K562 (cell line): ENCODE measurements around the gene AP4E1. TPM values are rescaled to one million over a fixed set of nuclear protein-coding genes. Genes with fewer than 3 reads are reported as not detected.

Experiments used
- ATAC-seq: fragments of 200-7000 bp; cut with Tn5 transposase; 3 replicates; pipeline ENCODE4 v1.9.1; 2020; ENCODE audit warnings: moderate library complexity
- BruUV-seq: library from RNA; stranded (reverse); fragments of 400-500 nt; replicated peaks from 2 replicates; lab custom pipeline; 2021; lab: Mats Ljungman, UMichigan
- CTCF ChIA-PET: fragments of 300-600 bp; formaldehyde crosslinking; extraction: SDS; loops from one replicate; lab custom pipeline; 2021; ENCODE audit warnings: low intra/inter-chr PET ratio; lab: Yijun Ruan, JAX
- POLR2A ChIA-PET: fragments of 300-600, 350-650 bp; sonication (Branson Sonifier 250); formaldehyde crosslinking; extraction: SDS; loops from one replicate; lab custom pipeline; 2021; ENCODE audit warnings: antibody characterized with exemption, inconsistent platforms; lab: Yijun Ruan, JAX
- DNase-seq, 4 experiments: peaks; one replicate each; pipeline versions ENCODE4 v3.0.0 to v3.0.0-alpha.2; 2011 to 2018; ENCODE audit warnings: low spot score in 3 of 4, mixed read lengths in 3 of 4; ENCODE audit errors: extremely low read depth in 1 of 4
- FAIRE-seq: peaks from 2 replicates; lab custom pipeline; 2011; peaks lifted over from hg19 to GRCh38; lab: Jason Lieb, UNC
- H2AFZ ChIP-seq: 2 replicates; pipeline ENCODE4 v1.6.0; 2011; ENCODE audit warnings: low read depth, low read length, control low read depth, inconsistent platforms
- H3K27ac ChIP-seq: fragments of 200-600 bp; 3 replicates; pipeline ENCODE4 v1.8.0; 2011; ENCODE audit warnings: low read depth, mild to moderate bottlenecking, control low read depth, inconsistent platforms, low read length, moderate library complexity, mixed read lengths; ENCODE audit errors: extremely low read depth
- H3K27me3 ChIP-seq, 2 experiments: fragments of 300-600 bp in 1 of 2; 2 replicates in 1 of 2; 3 replicates in 1 of 2; pipeline versions ENCODE4 v1.6.0 to v1.8.0; 2011; ENCODE audit warnings: inconsistent platforms in 2 of 2, low read length in 2 of 2, mild to moderate bottlenecking in 1 of 2, mixed read lengths in 1 of 2, moderate library complexity in 1 of 2; ENCODE audit not compliant: control insufficient read depth in 2 of 2, insufficient read depth in 2 of 2
- H3K36me3 ChIP-seq: fragments of 300-600 bp; 3 replicates; pipeline ENCODE4 v1.8.0; 2011; ENCODE audit warnings: mild to moderate bottlenecking, low read length, inconsistent platforms; ENCODE audit not compliant: control insufficient read depth, insufficient read depth
- H3K4me1 ChIP-seq, 2 experiments: fragments of 200-600 bp in 1 of 2; replicated peaks in 1 of 2; 2 replicates in 1 of 2; 3 replicates in 1 of 2; pipeline versions ENCODE4 v1.5.1 to v1.8.0; 2011; ENCODE audit warnings: inconsistent platforms in 2 of 2, low read length in 2 of 2, mild to moderate bottlenecking in 1 of 2, mixed read lengths in 1 of 2, moderate library complexity in 1 of 2; ENCODE audit not compliant: control insufficient read depth in 2 of 2, insufficient read depth in 2 of 2
- H3K4me2 ChIP-seq: 2 replicates; pipeline ENCODE4 v1.6.1; 2011; ENCODE audit warnings: low read length, control low read depth, inconsistent platforms, mixed read lengths; ENCODE audit not compliant: insufficient read depth
- H3K4me3 ChIP-seq: fragments of 200-600 bp; sonication (generic), shearing (Covaris generic); 2 replicates; pipeline ENCODE4 v1.5.1; 2016; ENCODE audit warnings: control low read depth, inconsistent platforms
- H3K79me2 ChIP-seq: fragments of 200-600 bp; 3 replicates; pipeline ENCODE4 v1.8.0; 2011; ENCODE audit warnings: low read length, inconsistent platforms; ENCODE audit not compliant: control insufficient read depth, insufficient read depth
- H3K9ac ChIP-seq, 2 experiments: 2 replicates each; pipeline versions ENCODE4 v1.6.0 to v1.6.1; 2011; ENCODE audit warnings: low read depth in 2 of 2, low read length in 2 of 2, control low read depth in 1 of 2, inconsistent platforms in 1 of 2, mild to moderate bottlenecking in 1 of 2, mixed read lengths in 1 of 2; ENCODE audit not compliant: insufficient read depth in 1 of 2
- H3K9me1 ChIP-seq: one replicate; pipeline ENCODE4 v1.6.0; 2011; ENCODE audit warnings: inconsistent platforms, mild to moderate bottlenecking, low read length, moderate library complexity; ENCODE audit not compliant: control insufficient read depth, insufficient read depth
- H3K9me3 ChIP-seq: replicated peaks from 2 replicates; pipeline ENCODE4 v1.5.1; 2011; ENCODE audit warnings: low read depth, low read length, inconsistent platforms; ENCODE audit not compliant: control insufficient read depth, insufficient read depth
- H4K20me1 ChIP-seq: replicated peaks from 2 replicates; pipeline ENCODE4 v1.6.1; 2011; ENCODE audit warnings: low read length, inconsistent platforms, mixed read lengths; ENCODE audit not compliant: control insufficient read depth, insufficient read depth
- ATF1 ChIP-seq, 2 experiments: fragments of 450-650 bp in 1 of 2; IDR thresholded peaks; 2 replicates each; pipeline ENCODE4 v1.6.1; 2016; ENCODE audit warnings: missing compliant biosample characterization in 1 of 2, missing genetic modification characterization in 1 of 2
- BHLHE40 ChIP-seq: IDR thresholded peaks from 2 replicates; pipeline ENCODE4 v1.6.1; 2011; ENCODE audit warnings: low read length, improper control_type of control experiment
- CHD4 ChIP-seq: fragments of 200-600 bp; sonication (generic); IDR thresholded peaks from 3 replicates; pipeline ENCODE4 v1.6.1; 2012; ENCODE audit warnings: low read depth, mild to moderate bottlenecking, mixed read lengths, low read length, inconsistent platforms; ENCODE audit not compliant: insufficient read depth, insufficient replicate concordance, poor library complexity, severe bottlenecking
- DNMT1 ChIP-seq: fragments of 450-650 bp; IDR thresholded peaks from 2 replicates; pipeline ENCODE4 v1.6.1; 2016; ENCODE audit warnings: antibody characterized with exemption, mild to moderate bottlenecking
- E2F3 ChIP-seq: fragments of 250-450 bp; sonication (Bioruptor Pico); IDR thresholded peaks from 2 replicates; pipeline ENCODE4 v1.4.0; 2020; ENCODE audit warnings: mild to moderate bottlenecking
- HOXB6 ChIP-seq: fragments of 250-450 bp; sonication (Bioruptor Pico); IDR thresholded peaks from 2 replicates; pipeline ENCODE4 v1.5.1; 2022; ENCODE audit warnings: mild to moderate bottlenecking, borderline replicate concordance
- KDM4B ChIP-seq, 2 experiments: fragments of 450-650 bp in 1 of 2; sonication (generic) in 1 of 2; IDR thresholded peaks; 2 replicates each; pipeline ENCODE4 v1.6.1; 2016 to 2017; ENCODE audit warnings: borderline replicate concordance in 2 of 2, antibody characterized with exemption in 1 of 2, low read depth in 1 of 2, mild to moderate bottlenecking in 1 of 2
- NFYB ChIP-seq: IDR thresholded peaks from 2 replicates; pipeline ENCODE4 v1.6.1; 2011; ENCODE audit warnings: mild to moderate bottlenecking, moderate library complexity; ENCODE audit not compliant: insufficient read length; ENCODE audit errors: extremely low read depth
- RBM25 ChIP-seq: fragments of 200-400 bp; formaldehyde crosslinking; IDR thresholded peaks from 2 replicates; pipeline ENCODE4 v1.6.1; 2018; ENCODE audit warnings: low read length, low read depth, moderate library complexity; ENCODE audit not compliant: severe bottlenecking
- SRSF1 ChIP-seq: fragments of 200-400 bp; formaldehyde crosslinking; IDR thresholded peaks from 2 replicates; pipeline ENCODE4 v1.6.1; 2017; ENCODE audit warnings: mild to moderate bottlenecking, low read depth, low read length, moderate library complexity
- TARDBP ChIP-seq: fragments of 450-650 bp; IDR thresholded peaks from 2 replicates; pipeline ENCODE4 v1.6.1; 2016
- TBP ChIP-seq: optimal IDR thresholded peaks from 2 replicates; pipeline ENCODE3; 2011; ENCODE audit warnings: low read depth, low read length, improper control_type of control experiment
- ZNF263 ChIP-seq: sonication (generic); formaldehyde crosslinking; IDR thresholded peaks from 2 replicates; pipeline ENCODE4 v1.8.0; 2022; ENCODE audit warnings: mild to moderate bottlenecking, missing genetic modification reagents, borderline replicate concordance
- ZNF507 ChIP-seq: conservative IDR thresholded peaks from 2 replicates; pipeline ENCODE4 v1.6.1; 2017; ENCODE audit warnings: missing genetic modification characterization, missing compliant biosample characterization
- ZNF780A ChIP-seq: fragments of 250-450 bp; sonication (Bioruptor Pico); IDR thresholded peaks from 2 replicates; pipeline ENCODE4 v1.5.0; 2021; ENCODE audit warnings: mild to moderate bottlenecking
- ZZZ3 ChIP-seq: fragments of 450-650 bp; IDR thresholded peaks from 2 replicates; pipeline ENCODE4 v1.6.1; 2016; ENCODE audit warnings: antibody characterized with exemption, mild to moderate bottlenecking, moderate library complexity
- WGBS: fragments of 100-300 bp; shearing (Covaris generic); methylation state at CpG from one replicate; pipeline ENCODE4 v1.1.6; 2016; ENCODE audit warnings: low coverage, mixed read lengths; ENCODE audit not compliant: insufficient coverage; ENCODE audit errors: missing lambda C conversion rate; 5-methylcytosine and 5-hydroxymethylcytosine counted together
- in situ Hi-C: fragments of 300-500 bp; cut with MboI; formaldehyde crosslinking; loops from 4 replicates; pipeline ENCODE4 v1.15.0; 2018; ENCODE audit warnings: inconsistent platforms, mixed read lengths
- intact Hi-C: fragments of 100-400 bp; cut with micrococcal nuclease; formaldehyde crosslinking; loops from 2 replicates; pipeline ENCODE4 v1.14.2; 2022
- polyA plus RNA-seq, 8 experiments: library from polyadenylated mRNA; depleted of rRNA in 4 of 8; stranded (reverse) in 5 of 8; unstranded in 3 of 8; fragments of >200 nt; fragmentation: Nextera tagmentation in 2 of 8; fragmentation: Illumina TruSeq in 1 of 8; extraction: Ambion mirVana in 2 of 8; extraction: Trizol in 1 of 8; gene quantifications; 2 replicates each; pipeline versions ENCODE4 v1.2.1 to v1.2.3, GENCODE V29; 2011 to 2014; ENCODE audit warnings: inconsistent platforms in 1 of 8, missing spikeins in 1 of 8
- total RNA-seq, 7 experiments: library from RNA; depleted of rRNA in 6 of 7; stranded (reverse); fragments of >200 nt in 6 of 7; fragmentation: Illumina TruSeq in 2 of 7; extraction: Trizol in 2 of 7; gene quantifications; 2 replicates each; pipeline versions ENCODE4 v1.2.1 to v1.2.3, GENCODE V29; 2011 to 2021; ENCODE audit warnings: low replicate concordance in 1 of 7
- TF ChIP-seq, protein P1 (sequence below): fragments of 450-650 bp; IDR thresholded peaks from 2 replicates; pipeline ENCODE4 v1.6.1; 2017; ENCODE audit warnings: antibody characterized with exemption, mild to moderate bottlenecking

The AP4E1 gene
- total and polyA plus RNA-seq, 9 of the 15 experiments (the other 6 are each of a cell fraction or from before 2014, with no cell fraction given) = 1.3 to 11.5 (median 4.4) TPM

DNA sequence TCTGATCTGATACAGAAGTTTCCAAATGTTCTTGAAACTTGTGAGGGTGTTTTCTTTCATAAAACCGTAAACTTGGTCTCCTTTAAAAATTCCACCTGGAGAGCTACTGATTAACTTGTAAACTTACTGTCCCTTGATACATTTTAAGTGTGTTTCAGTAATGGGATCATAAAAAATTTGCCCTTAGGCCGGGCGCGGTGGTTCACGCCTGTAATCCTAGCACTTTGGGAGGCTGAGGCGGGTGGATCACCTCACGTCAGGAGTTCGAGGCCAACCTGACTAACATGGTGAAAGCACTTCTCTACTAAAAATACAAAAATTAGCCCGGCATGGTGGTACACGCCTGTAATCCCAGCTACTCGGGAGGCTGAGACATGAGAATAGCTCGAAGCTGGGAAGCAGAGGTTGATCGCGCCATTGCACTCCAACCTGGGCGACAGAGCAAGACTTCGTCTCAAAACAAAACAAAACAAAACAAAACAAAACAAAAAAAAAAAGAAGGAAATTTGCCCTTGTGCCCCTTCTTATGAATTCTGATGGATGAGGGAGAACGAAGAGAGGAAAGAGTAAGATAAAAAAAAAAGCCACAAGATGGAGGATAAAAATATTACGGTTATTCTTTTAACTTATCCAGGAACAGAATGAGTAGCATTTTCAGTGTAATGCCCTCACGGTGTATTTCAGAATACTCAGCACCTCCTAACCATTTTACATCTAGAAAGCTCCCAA lies 32.1 kb upstream of the AP4E1 start:
- H3K9me1 ChIP-seq = no peaks in the 10 kb centered on the region
- H2AFZ ChIP-seq = peak overlapping the region; percentile 92
- no peaks in the 10 kb centered on the region for H3K27me3 ChIP-seq
- no peak for ATAC-seq
- no peaks in the 10 kb centered on the region for H4K20me1 ChIP-seq
- intact Hi-C loops (loop anchor here (5.0 kb wide), 1 partner anchor 44 kb away; no protein-coding TSS in a partner anchor), in situ Hi-C loops (no loop called here)
- no peak for DNase-seq
- 61% methylated on average over 18 of the region's 19 CpGs for whole genome bisulfite sequencing
- H3K4me3 ChIP-seq = no peak overlapping the region
- no peaks in the 10 kb centered on the region for H3K36me3 ChIP-seq
- H3K79me2 ChIP-seq = no peaks in the 10 kb centered on the region
- ChIA-PET POLR2A (interaction anchor here (0.7 to 1.0 kb wide), 3 partner anchors 13 to 235 kb away, joined by 3 to 7 read pairs (median 3); no protein-coding TSS in a partner anchor), CTCF (interaction anchor here (0.5 to 2.1 kb wide), 3 partner anchors 191 to 254 kb away, joined by 3 to 12 read pairs (median 4); no protein-coding TSS in a partner anchor)
- no TSS peak for BruUV-seq
- H3K27ac ChIP-seq = peak overlapping the region; percentile 14; the same call in 2 of the 3 replicates
- H3K4me2 ChIP-seq = peak overlapping the region; percentile 58
- no peak for FAIRE-seq
- peak overlapping the region in 1 of 2 experiments; percentile 27; a peak in 1 of 4 replicates for H3K9ac ChIP-seq
- peaks cover 0 to 19% of the 10 kb centered on the region in 2 experiments; a peak in 3 of 5 replicates for H3K4me1 ChIP-seq
- H3K9me3 ChIP-seq = no peaks in the 10 kb centered on the region
- TF ChIP-seq SRSF1 (no peak), NFYB (no peak), BHLHE40 (no peak), TBP (no peak), ZNF263 (CRISPR knock-in tag) (no peak), ATF1 (CRISPR knock-in tag; IDR thresholded peaks at IDR 0.05) (no peak), ATF1 (tag; IDR thresholded peaks at IDR 0.05) (no peak), ZNF780A (no peak), DNMT1 (no peak), TARDBP (no peak), E2F3 (CRISPR knock-in tag) (no peak), HOXB6 (CRISPR knock-in tag) (no peak), RBM25 (no peak), KDM4B (IDR thresholded peaks at IDR 0.05; ENCODE audit: borderline replicate concordance in 2 of 2, low read depth in 1 of 2) (no peak), ZNF507 (tag) (no peak), CHD4 (no peak), ZZZ3 (no peak)
- TF ChIP-seq, protein P1, sequence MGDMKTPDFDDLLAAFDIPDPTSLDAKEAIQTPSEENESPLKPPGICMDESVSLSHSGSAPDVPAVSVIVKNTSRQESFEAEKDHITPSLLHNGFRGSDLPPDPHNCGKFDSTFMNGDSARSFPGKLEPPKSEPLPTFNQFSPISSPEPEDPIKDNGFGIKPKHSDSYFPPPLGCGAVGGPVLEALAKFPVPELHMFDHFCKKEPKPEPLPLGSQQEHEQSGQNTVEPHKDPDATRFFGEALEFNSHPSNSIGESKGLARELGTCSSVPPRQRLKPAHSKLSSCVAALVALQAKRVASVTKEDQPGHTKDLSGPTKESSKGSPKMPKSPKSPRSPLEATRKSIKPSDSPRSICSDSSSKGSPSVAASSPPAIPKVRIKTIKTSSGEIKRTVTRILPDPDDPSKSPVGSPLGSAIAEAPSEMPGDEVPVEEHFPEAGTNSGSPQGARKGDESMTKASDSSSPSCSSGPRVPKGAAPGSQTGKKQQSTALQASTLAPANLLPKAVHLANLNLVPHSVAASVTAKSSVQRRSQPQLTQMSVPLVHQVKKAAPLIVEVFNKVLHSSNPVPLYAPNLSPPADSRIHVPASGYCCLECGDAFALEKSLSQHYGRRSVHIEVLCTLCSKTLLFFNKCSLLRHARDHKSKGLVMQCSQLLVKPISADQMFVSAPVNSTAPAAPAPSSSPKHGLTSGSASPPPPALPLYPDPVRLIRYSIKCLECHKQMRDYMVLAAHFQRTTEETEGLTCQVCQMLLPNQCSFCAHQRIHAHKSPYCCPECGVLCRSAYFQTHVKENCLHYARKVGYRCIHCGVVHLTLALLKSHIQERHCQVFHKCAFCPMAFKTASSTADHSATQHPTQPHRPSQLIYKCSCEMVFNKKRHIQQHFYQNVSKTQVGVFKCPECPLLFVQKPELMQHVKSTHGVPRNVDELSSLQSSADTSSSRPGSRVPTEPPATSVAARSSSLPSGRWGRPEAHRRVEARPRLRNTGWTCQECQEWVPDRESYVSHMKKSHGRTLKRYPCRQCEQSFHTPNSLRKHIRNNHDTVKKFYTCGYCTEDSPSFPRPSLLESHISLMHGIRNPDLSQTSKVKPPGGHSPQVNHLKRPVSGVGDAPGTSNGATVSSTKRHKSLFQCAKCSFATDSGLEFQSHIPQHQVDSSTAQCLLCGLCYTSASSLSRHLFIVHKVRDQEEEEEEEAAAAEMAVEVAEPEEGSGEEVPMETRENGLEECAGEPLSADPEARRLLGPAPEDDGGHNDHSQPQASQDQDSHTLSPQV = 0 out of 2 replicates have a peak, but pooled peaks have one; percentile 17
